GM15510 (cell line): ENCODE measurements around the gene PITPNM3.

Source experiments
- POLR2A ChIP-seq: IDR thresholded peaks from 3 replicates; pipeline ENCODE4 v1.6.1; 2011; ENCODE audit warnings: borderline replicate concordance; ENCODE audit not compliant: insufficient read length; ENCODE audit errors: extremely low read depth

Gene PITPNM3

GRCh38 chr17:6546069-6546718 lies 10.2 kb downstream of the PITPNM3 start:
- no peak for TF ChIP-seq POLR2A

- no peak for TF ChIP-seq POLR2A
Measured at GRCh38 chr17:6545291-6545690, 11.1 kb downstream of the PITPNM3 start.

GRCh38 chr17:6544011-6544370 lies 12.4 kb downstream of the PITPNM3 start:
- TF ChIP-seq POLR2A, result no peak

- TF ChIP-seq POLR2A, result no peak
Measured at GRCh38 chr17:6543079-6544010, 13.0 kb downstream of the PITPNM3 start.

- TF ChIP-seq POLR2A, result no peak
Measured at GRCh38 chr17:6542577-6542976, 13.8 kb downstream of the PITPNM3 start.

GRCh38 chr17:6541886-6542285 lies 14.5 kb downstream of the PITPNM3 start:
- no peak for TF ChIP-seq POLR2A

GRCh38 chr17:6539871-6540270 lies 16.5 kb downstream of the PITPNM3 start:
- no peak for TF ChIP-seq POLR2A

GRCh38 chr17:6536566-6537065 lies 19.7 kb downstream of the PITPNM3 start:
- TF ChIP-seq POLR2A, result no peak

GRCh38 chr17:6536053-6536452 lies 20.3 kb downstream of the PITPNM3 start:
- no peak for TF ChIP-seq POLR2A

- no peak for TF ChIP-seq POLR2A
Measured at GRCh38 chr17:6534846-6535514, 21.4 kb downstream of the PITPNM3 start.

- TF ChIP-seq POLR2A, result no peak
Measured at GRCh38 chr17:6532441-6532885, 23.9 kb downstream of the PITPNM3 start.

GRCh38 chr17:6531575-6531974 lies 24.8 kb downstream of the PITPNM3 start:
- no peak for TF ChIP-seq POLR2A

GRCh38 chr17:6530324-6530920 lies 25.9 kb downstream of the PITPNM3 start:
- TF ChIP-seq POLR2A, result no peak

GRCh38 chr17:6528557-6528956 lies 27.8 kb downstream of the PITPNM3 start:
- TF ChIP-seq POLR2A, result no peak
